Lung (tissue), 12 donors: ENCODE measurements around the gene SIPA1. TPM values are rescaled to one million over a fixed set of nuclear protein-coding genes. Genes with fewer than 3 reads are reported as not detected.
"Not testable (repeated sequence)": the region's sequence is repeated elsewhere in the genome, so short reads cannot be mapped to it uniquely, and the experiment has no call there.

Source experiments
- ATAC-seq: fragments of 200-7000 bp; cut with Tn5 transposase; one replicate; pipeline ENCODE4 v1.9.1; 2020; ENCODE audit warnings: moderate number of reproducible peaks; ENCODE audit not compliant: insufficient read depth, low FRiP score
- DNase-seq, 3 donors: peaks; one replicate each; pipeline ENCODE4 v3.0.0-alpha.2; 2013 to 2017
- H3K27ac ChIP-seq, 2 donors: one replicate each; pipeline ENCODE4 v1.5.1; 2013; ENCODE audit warnings: mild to moderate bottlenecking in 2 of 2, moderate library complexity in 2 of 2, control low read depth in 1 of 2, inconsistent platforms in 1 of 2, low read depth in 1 of 2, low read length in 1 of 2
- H3K27me3 ChIP-seq, 3 donors: one replicate each; pipeline ENCODE4 v1.5.1; 2013; ENCODE audit warnings: low read length in 2 of 3; ENCODE audit not compliant: control insufficient read depth in 3 of 3, insufficient read depth in 3 of 3
- H3K36me3 ChIP-seq, 4 donors: one replicate each; pipeline ENCODE4 v1.5.1; 2013; ENCODE audit warnings: low read length in 4 of 4, mild to moderate bottlenecking in 1 of 4, moderate library complexity in 1 of 4; ENCODE audit not compliant: control insufficient read depth in 4 of 4, insufficient read depth in 4 of 4
- H3K4me1 ChIP-seq, 5 donors: one replicate each; pipeline ENCODE4 v1.5.1; 2013; ENCODE audit warnings: low read length in 5 of 5, mild to moderate bottlenecking in 2 of 5, moderate library complexity in 1 of 5; ENCODE audit not compliant: control insufficient read depth in 5 of 5, insufficient read depth in 5 of 5
- H3K4me3 ChIP-seq: one replicate; pipeline ENCODE4 v1.5.1; 2013; ENCODE audit warnings: mild to moderate bottlenecking, control low read depth, moderate library complexity
- H3K9ac ChIP-seq, 2 donors: one replicate each; pipeline ENCODE4 v1.5.1; 2013; ENCODE audit warnings: low read length in 2 of 2, control low read depth in 1 of 2; ENCODE audit not compliant: insufficient read depth in 1 of 2
- H3K9me3 ChIP-seq, 4 donors: one replicate each; pipeline ENCODE4 v1.5.1; 2013; ENCODE audit warnings: low read length in 3 of 4, mild to moderate bottlenecking in 1 of 4, moderate library complexity in 1 of 4; ENCODE audit not compliant: control insufficient read depth in 4 of 4, insufficient read depth in 3 of 4
- CTCF ChIP-seq: IDR thresholded peaks from 2 replicates; pipeline ENCODE4 v1.5.1; 2012; ENCODE audit warnings: mild to moderate bottlenecking; ENCODE audit errors: control extremely low read depth, extremely low read depth
- WGBS, 2 donors: extraction: QIAGEN DNeasy Blood & Tissue Kit; methylation state at CpG; one replicate each; pipeline ENCODE4 v1.1.7; 2013; 5-methylcytosine and 5-hydroxymethylcytosine counted together
- polyA plus RNA-seq, 2 donors: library from polyadenylated mRNA; stranded (reverse); fragments of 200-250 nt; gene quantifications; one replicate each; pipeline ENCODE4 v1.2.1, GENCODE V29; 2013
- total RNA-seq, 2 donors: library from RNA; depleted of rRNA in 1 of 2; stranded (reverse); fragments of >200 nt in 1 of 2; gene quantifications; one replicate each; pipeline ENCODE4 v1.2.1, GENCODE V29; 2014 to 2021
- donor health status: control.
- donor health status: control.
- donor health status: Bipolar disorder and iron deficiency.
- donor health status: healthy.
- donor health status: DM: yes; HTN: yes; CAD: no.

SIPA1 gene
- total and polyA plus RNA-seq, 4 donors: 39.7 to 102 (median 82.8) TPM

GRCh38 chr11:65680192-65680743 is 42.4 kb downstream of the SIPA1 start:
- 79 to 89% methylated on average over 5 of the region's 5 CpGs for WGBS, 2 donors
- Histone ChIP-seq H3K9ac (no peak overlapping the region), H3K27me3 (no peaks in the 10 kb centered on the region), H3K4me3 (no peak overlapping the region), H3K9me3 (no peaks in the 10 kb centered on the region), H3K27ac (no peak overlapping the region), H3K36me3 (no peaks in the 10 kb centered on the region), H3K4me1 (no peaks in the 10 kb centered on the region)
- no peak for DNase-seq
- TF ChIP-seq CTCF: no peak
- no peak for ATAC-seq

- H3K4me1 ChIP-seq, ATAC-seq, H3K27me3 ChIP-seq, H3K27ac ChIP-seq, H3K4me3 ChIP-seq, H3K9me3 ChIP-seq, H3K36me3 ChIP-seq, H3K9ac ChIP-seq, DNase-seq: not testable (repeated sequence)
- WGBS, 2 donors: 84 to 86% methylated on average over 6 of the region's 6 CpGs
These were observed 45.6 kb downstream of the SIPA1 start for GRCh38 chr11:65683480-65683879.

GRCh38 chr11:65685981-65686380 is 48.1 kb downstream of the SIPA1 start:
- Histone ChIP-seq H3K4me1 (no peaks in the 10 kb centered on the region), H3K9ac (no peak overlapping the region), H3K9me3 (no peaks in the 10 kb centered on the region), H3K4me3 (no peak overlapping the region), H3K27ac (no peak overlapping the region), H3K36me3 (no peaks in the 10 kb centered on the region), H3K27me3 (no peaks in the 10 kb centered on the region)
- no peak for ATAC-seq
- no peak for DNase-seq
- WGBS, 2 donors: 88 to 93% methylated on average over 8 of the region's 8 CpGs
- no peak for TF ChIP-seq CTCF

- H3K4me1 ChIP-seq, H3K9ac ChIP-seq, H3K36me3 ChIP-seq, H3K27me3 ChIP-seq, H3K4me3 ChIP-seq, H3K27ac ChIP-seq, DNase-seq, H3K9me3 ChIP-seq, ATAC-seq: not testable (repeated sequence)
- 93 to 96% methylated on average over 8 of the region's 8 CpGs for WGBS, 2 donors
These were observed 53.9 kb downstream of the SIPA1 start for GRCh38 chr11:65691847-65692246.
